Sigmoid colon (tissue), 7 donors: ENCODE data around the gene SPTAN1. TPM values are rescaled to one million over a fixed set of nuclear protein-coding genes. Genes with fewer than 3 reads are reported as not detected.
A peak's percentile ranks its signal among the peaks of the same experiment; 100 is the strongest.

ENCODE experiments used
- DNase-seq: peaks from one replicate; pipeline ENCODE4 v3.0.0-alpha.2; 2019
- H3K27ac ChIP-seq, 4 donors: fragments of 200-600 bp; sonication (generic); one replicate each; pipeline ENCODE4 v1.5.1; 2016 to 2019; ENCODE audit warnings: mild to moderate bottlenecking in 1 of 4
- H3K27me3 ChIP-seq, 3 donors: fragments of 200-600 bp; sonication (generic); one replicate each; pipeline ENCODE4 v1.5.1; 2019; ENCODE audit warnings: mild to moderate bottlenecking in 1 of 3
- H3K36me3 ChIP-seq, 4 donors: fragments of 200-600 bp; sonication (generic); one replicate each; pipeline ENCODE4 v1.5.1; 2016 to 2019
- H3K4me1 ChIP-seq, 4 donors: fragments of 200-600 bp; sonication (generic); one replicate each; pipeline ENCODE4 v1.5.1; 2017 to 2019
- H3K4me3 ChIP-seq, 4 donors: fragments of 200-600 bp; sonication (generic); one replicate each; pipeline ENCODE4 v1.5.1; 2017 to 2019; ENCODE audit warnings: mild to moderate bottlenecking in 2 of 4, moderate library complexity in 1 of 4
- H3K9me3 ChIP-seq, 4 donors: fragments of 200-600 bp in 3 of 4; sonication (generic) in 3 of 4; one replicate each; pipeline versions ENCODE4 v1.5.1 to v1.6.1; 2013 to 2019
- EP300 ChIP-seq, 4 donors: sonication (generic); formaldehyde crosslinking; IDR thresholded peaks; one replicate each; pipeline ENCODE4 v1.6.1; 2017; ENCODE audit warnings: antibody characterized with exemption in 4 of 4
- POLR2A ChIP-seq, 2 donors: fragments of 450-650 bp; IDR thresholded peaks; one replicate each; pipeline ENCODE4 v1.6.1; 2016; ENCODE audit warnings: antibody characterized with exemption in 2 of 2, mild to moderate bottlenecking in 2 of 2, moderate library complexity in 2 of 2
- POLR2AphosphoS5 ChIP-seq, 4 donors: sonication (generic); formaldehyde crosslinking; IDR thresholded peaks; one replicate each; pipeline ENCODE4 v1.6.1; 2017; ENCODE audit warnings: antibody characterized with exemption in 4 of 4
- whole genome bisulfite sequencing, 2 donors: extraction: QIAGEN DNeasy Blood & Tissue Kit; methylation state at CpG; one replicate each; pipeline ENCODE4 v1.1.7; 2013; 5-methylcytosine and 5-hydroxymethylcytosine counted together
- intact Hi-C: fragments of 100-400 bp; cut with DNase I; formaldehyde crosslinking; loops from one replicate; pipeline ENCODE4 v1.15.1; 2023
- polyA plus RNA-seq, 3 donors: library from polyadenylated mRNA; stranded (reverse); fragments of 200-250 nt; gene quantifications; one replicate each; pipeline ENCODE4 v1.2.3, GENCODE V29; 2013
- total RNA-seq, 4 donors: library from RNA; depleted of rRNA; stranded (reverse); fragments of >200 nt; gene quantifications; one replicate each; pipeline ENCODE4 v1.1.0, GENCODE V29; 2016
- TF ChIP-seq, protein P1 (sequence below), 4 experiments: fragments of 450-650 bp in 3 of 4; fragments of 200-600 bp in 1 of 4; IDR thresholded peaks; one replicate each; pipeline ENCODE4 v1.5.1; 2016 to 2019; ENCODE audit warnings: antibody characterized with exemption in 4 of 4, mild to moderate bottlenecking in 3 of 4, moderate library complexity in 2 of 4
- donor health status: healthy with polysubstance abuse.
- donor health status: Bipolar disorder and iron deficiency.
- donor health status: healthy.

The SPTAN1 gene
- total and polyA plus RNA-seq, 7 donors = 43.5 to 306 (median 154) TPM

DNA sequence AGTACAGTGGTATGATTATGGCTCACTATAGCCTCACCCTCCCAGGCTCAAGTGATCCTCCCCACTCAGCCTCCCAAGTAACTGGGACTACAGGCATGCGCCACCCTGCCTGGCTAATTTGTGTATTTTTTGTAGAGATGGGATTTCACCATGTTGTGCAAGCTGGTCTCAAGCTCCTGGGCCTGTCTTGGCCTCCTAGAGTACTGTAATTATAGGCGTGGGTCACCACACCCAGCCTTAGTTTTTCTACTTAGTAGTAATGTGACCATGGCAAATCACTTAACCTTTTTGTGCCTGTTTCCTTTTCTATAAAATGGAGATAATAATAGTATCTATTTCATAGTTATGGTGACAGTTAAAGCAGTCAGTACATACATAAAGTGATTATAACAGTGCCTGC is 25.7 kb upstream of the SPTAN1 start:
- intact Hi-C loops = no loop called here
- Histone ChIP-seq H3K27ac (no peak overlapping the region), H3K4me3 (no peak overlapping the region), H3K27me3 (no peaks in the 10 kb centered on the region), H3K4me1 (peaks cover 0 to 16% (median 4%) of the 10 kb centered on the region in 4 donors), H3K36me3 (peaks cover 30 to 98% (median 53%) of the 10 kb centered on the region in 4 donors), H3K9me3 (no peaks in the 10 kb centered on the region)
- TF ChIP-seq POLR2AphosphoS5 (IDR thresholded peaks at IDR 0.05) (no peak), EP300 (IDR thresholded peaks at IDR 0.05) (no peak), POLR2A (IDR thresholded peaks at IDR 0.05) (no peak)
- TF ChIP-seq, protein P1, sequence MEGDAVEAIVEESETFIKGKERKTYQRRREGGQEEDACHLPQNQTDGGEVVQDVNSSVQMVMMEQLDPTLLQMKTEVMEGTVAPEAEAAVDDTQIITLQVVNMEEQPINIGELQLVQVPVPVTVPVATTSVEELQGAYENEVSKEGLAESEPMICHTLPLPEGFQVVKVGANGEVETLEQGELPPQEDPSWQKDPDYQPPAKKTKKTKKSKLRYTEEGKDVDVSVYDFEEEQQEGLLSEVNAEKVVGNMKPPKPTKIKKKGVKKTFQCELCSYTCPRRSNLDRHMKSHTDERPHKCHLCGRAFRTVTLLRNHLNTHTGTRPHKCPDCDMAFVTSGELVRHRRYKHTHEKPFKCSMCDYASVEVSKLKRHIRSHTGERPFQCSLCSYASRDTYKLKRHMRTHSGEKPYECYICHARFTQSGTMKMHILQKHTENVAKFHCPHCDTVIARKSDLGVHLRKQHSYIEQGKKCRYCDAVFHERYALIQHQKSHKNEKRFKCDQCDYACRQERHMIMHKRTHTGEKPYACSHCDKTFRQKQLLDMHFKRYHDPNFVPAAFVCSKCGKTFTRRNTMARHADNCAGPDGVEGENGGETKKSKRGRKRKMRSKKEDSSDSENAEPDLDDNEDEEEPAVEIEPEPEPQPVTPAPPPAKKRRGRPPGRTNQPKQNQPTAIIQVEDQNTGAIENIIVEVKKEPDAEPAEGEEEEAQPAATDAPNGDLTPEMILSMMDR (IDR thresholded peaks at IDR 0.05) = no peak
- 50 to 87% methylated on average over 2 of the region's 2 CpGs for WGBS, 2 donors
- no peak for DNase-seq

GRCh38 chr9:128528445-128529160 is 23.8 kb upstream of the SPTAN1 start:
- Histone ChIP-seq H3K36me3 (peaks cover 38 to 99% (median 60%) of the 10 kb centered on the region in 4 donors), H3K27ac (no peak overlapping the region), H3K9me3 (no peaks in the 10 kb centered on the region), H3K4me1 (peaks cover 0 to 2% (median under 1%) of the 10 kb centered on the region in 4 donors), H3K27me3 (no peaks in the 10 kb centered on the region), H3K4me3 (no peak overlapping the region)
- intact Hi-C loops = no loop called here
- 89 to 93% methylated on average over 15 of the region's 15 CpGs for WGBS, 2 donors
- no peak for TF ChIP-seq POLR2AphosphoS5 (IDR thresholded peaks at IDR 0.05)
- no peak for TF ChIP-seq EP300 (IDR thresholded peaks at IDR 0.05)
- TF ChIP-seq, protein P1 (IDR thresholded peaks at IDR 0.05) = no peak
- no peak for TF ChIP-seq POLR2A (IDR thresholded peaks at IDR 0.05)
- DNase-seq = no peak

DNA sequence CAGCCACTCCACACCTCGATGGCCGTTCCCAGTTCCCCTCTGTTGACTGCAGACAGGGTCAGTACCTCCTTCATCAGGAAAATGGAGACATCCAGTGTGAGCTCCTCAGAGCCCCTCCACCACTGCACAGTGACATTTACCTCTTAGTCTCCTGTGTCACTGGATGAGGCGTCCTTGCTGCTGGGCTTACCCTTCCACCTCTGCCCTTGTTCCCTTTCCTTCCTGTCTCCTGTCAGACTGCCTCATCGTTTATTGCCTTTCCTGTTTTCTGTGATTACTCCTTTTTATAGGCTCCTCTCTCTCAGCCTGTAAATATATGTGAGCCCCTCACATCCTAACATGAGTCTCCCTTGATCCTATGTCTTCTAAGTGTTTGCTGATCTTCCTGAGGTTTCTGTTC is 23.2 kb upstream of the SPTAN1 start:
- no peak overlapping the region for H3K27ac ChIP-seq
- intact Hi-C loops = no loop called here
- no peak overlapping the region for H3K4me3 ChIP-seq
- no peaks in the 10 kb centered on the region for H3K9me3 ChIP-seq
- H3K27me3 ChIP-seq = no peaks in the 10 kb centered on the region
- TF ChIP-seq, protein P1 (IDR thresholded peaks at IDR 0.05) = no peak
- TF ChIP-seq POLR2AphosphoS5 (IDR thresholded peaks at IDR 0.05) = no peak
- no peak for TF ChIP-seq POLR2A (IDR thresholded peaks at IDR 0.05)
- no peak for TF ChIP-seq EP300 (IDR thresholded peaks at IDR 0.05)
- H3K4me1 ChIP-seq = no peaks in the 10 kb centered on the region
- H3K36me3 ChIP-seq = peaks cover 42 to 99% (median 62%) of the 10 kb centered on the region in 4 donors
- peak; percentile 15 for DNase-seq
- 73 to 82% methylated on average over 4 of the region's 4 CpGs for WGBS, 2 donors

GRCh38 chr9:128532581-128532980 is 19.8 kb upstream of the SPTAN1 start:
- Histone ChIP-seq H3K27ac (no peak overlapping the region), H3K4me3 (no peak overlapping the region), H3K9me3 (no peaks in the 10 kb centered on the region), H3K36me3 (peaks cover 41 to 98% (median 48%) of the 10 kb centered on the region in 4 donors), H3K4me1 (no peaks in the 10 kb centered on the region), H3K27me3 (no peaks in the 10 kb centered on the region)
- intact Hi-C loops = no loop called here
- TF ChIP-seq EP300 (IDR thresholded peaks at IDR 0.05) (no peak), POLR2A (IDR thresholded peaks at IDR 0.05) (no peak), POLR2AphosphoS5 (IDR thresholded peaks at IDR 0.05) (no peak)
- TF ChIP-seq, protein P1 (IDR thresholded peaks at IDR 0.05) = no peak
- WGBS, 2 donors = 96 to 97% methylated on average over 4 of the region's 4 CpGs
- no peak for DNase-seq
